ENCODE results near the gene CMYA5.

CMYA5 gene

GRCh38 chr5:79745255-79745654, 55.6 kb downstream of the CMYA5 start:
- Histone ChIP-seq H3K36me3 (ENCODE audit: control insufficient read depth, insufficient read depth, low read length) (no peaks in the 10 kb centered on the region), H3K27ac (ENCODE audit: insufficient read depth, low read depth, low read length, poor library complexity, severe bottlenecking) (no peak overlapping the region), H3K4me3 (ENCODE audit: insufficient read depth, low read depth, low read length) (no peak overlapping the region), H3K27me3 (ENCODE audit: control insufficient read depth, insufficient read depth, low read length, poor library complexity, severe bottlenecking) (no peaks in the 10 kb centered on the region), H3K4me1 (ENCODE audit: control insufficient read depth, insufficient read depth, low read length) (no peaks in the 10 kb centered on the region), H3K9me3 (ENCODE audit: control insufficient read depth, low read length) (no peaks in the 10 kb centered on the region)
- 90 to 99% methylated on average over 3 of the region's 3 CpGs for WGBS, 2 experiments

GRCh38 chr5:79746642-79747569, 57.3 kb downstream of the CMYA5 start:
- Histone ChIP-seq H3K4me3 (ENCODE audit: insufficient read depth, low read depth, low read length) (no peak overlapping the region), H3K9me3 (ENCODE audit: control insufficient read depth, low read length) (no peaks in the 10 kb centered on the region), H3K27ac (ENCODE audit: insufficient read depth, low read depth, low read length, poor library complexity, severe bottlenecking) (no peak overlapping the region), H3K36me3 (ENCODE audit: control insufficient read depth, insufficient read depth, low read length) (no peaks in the 10 kb centered on the region), H3K27me3 (ENCODE audit: control insufficient read depth, insufficient read depth, low read length, poor library complexity, severe bottlenecking) (no peaks in the 10 kb centered on the region), H3K4me1 (ENCODE audit: control insufficient read depth, insufficient read depth, low read length) (no peaks in the 10 kb centered on the region)
- 38 to 70% methylated on average over 2 to 4 of the region's 4 CpGs for WGBS, 2 experiments

- 63 to 66% methylated on average over 8 of the region's 8 CpGs for WGBS, 2 experiments
- Histone ChIP-seq H3K27ac (ENCODE audit: insufficient read depth, low read depth, low read length, poor library complexity, severe bottlenecking) (no peak overlapping the region), H3K36me3 (ENCODE audit: control insufficient read depth, insufficient read depth, low read length) (no peaks in the 10 kb centered on the region), H3K27me3 (ENCODE audit: control insufficient read depth, insufficient read depth, low read length, poor library complexity, severe bottlenecking) (no peaks in the 10 kb centered on the region), H3K4me3 (ENCODE audit: insufficient read depth, low read depth, low read length) (no peak overlapping the region), H3K4me1 (ENCODE audit: control insufficient read depth, insufficient read depth, low read length) (no peaks in the 10 kb centered on the region), H3K9me3 (ENCODE audit: control insufficient read depth, low read length) (no peaks in the 10 kb centered on the region)
Observed at GRCh38 chr5:79750611-79751510, 61.2 kb downstream of the CMYA5 start.

- 92 to 94% methylated on average over 1 of the region's 1 CpG for WGBS, 2 experiments
- H3K27me3 ChIP-seq (ENCODE audit: control insufficient read depth, insufficient read depth, low read length, poor library complexity, severe bottlenecking), result no peaks in the 10 kb centered on the region
- H3K9me3 ChIP-seq (ENCODE audit: control insufficient read depth, low read length), result no peaks in the 10 kb centered on the region
- no peak overlapping the region for H3K27ac ChIP-seq (ENCODE audit: insufficient read depth, low read depth, low read length, poor library complexity, severe bottlenecking)
- no peak overlapping the region for H3K4me3 ChIP-seq (ENCODE audit: insufficient read depth, low read depth, low read length)
- no peaks in the 10 kb centered on the region for H3K4me1 ChIP-seq (ENCODE audit: control insufficient read depth, insufficient read depth, low read length)
- no peaks in the 10 kb centered on the region for H3K36me3 ChIP-seq (ENCODE audit: control insufficient read depth, insufficient read depth, low read length)
Observed at GRCh38 chr5:79753092-79753491, 63.5 kb downstream of the CMYA5 start.

GRCh38 chr5:79753877-79754645, 64.4 kb downstream of the CMYA5 start:
- WGBS, 2 experiments, result 94 to 95% methylated on average over 7 to 8 of the region's 8 CpGs
- Histone ChIP-seq H3K36me3 (ENCODE audit: control insufficient read depth, insufficient read depth, low read length) (no peaks in the 10 kb centered on the region), H3K27me3 (ENCODE audit: control insufficient read depth, insufficient read depth, low read length, poor library complexity, severe bottlenecking) (no peaks in the 10 kb centered on the region), H3K9me3 (ENCODE audit: control insufficient read depth, low read length) (no peaks in the 10 kb centered on the region), H3K27ac (ENCODE audit: insufficient read depth, low read depth, low read length, poor library complexity, severe bottlenecking) (no peak overlapping the region), H3K4me3 (ENCODE audit: insufficient read depth, low read depth, low read length) (no peak overlapping the region), H3K4me1 (ENCODE audit: control insufficient read depth, insufficient read depth, low read length) (no peaks in the 10 kb centered on the region)

GRCh38 chr5:79754865-79755555, 65.4 kb downstream of the CMYA5 start:
- Histone ChIP-seq H3K27me3 (ENCODE audit: control insufficient read depth, insufficient read depth, low read length, poor library complexity, severe bottlenecking) (no peaks in the 10 kb centered on the region), H3K27ac (ENCODE audit: insufficient read depth, low read depth, low read length, poor library complexity, severe bottlenecking) (no peak overlapping the region), H3K36me3 (ENCODE audit: control insufficient read depth, insufficient read depth, low read length) (no peaks in the 10 kb centered on the region), H3K4me3 (ENCODE audit: insufficient read depth, low read depth, low read length) (no peak overlapping the region), H3K9me3 (ENCODE audit: control insufficient read depth, low read length) (no peaks in the 10 kb centered on the region), H3K4me1 (ENCODE audit: control insufficient read depth, insufficient read depth, low read length) (no peaks in the 10 kb centered on the region)
- 90 to 95% methylated on average over 7 of the region's 7 CpGs for WGBS, 2 experiments

GRCh38 chr5:79756076-79756475, 66.4 kb downstream of the CMYA5 start:
- Histone ChIP-seq H3K36me3 (ENCODE audit: control insufficient read depth, insufficient read depth, low read length) (no peaks in the 10 kb centered on the region), H3K4me3 (ENCODE audit: insufficient read depth, low read depth, low read length) (no peak overlapping the region), H3K27me3 (ENCODE audit: control insufficient read depth, insufficient read depth, low read length, poor library complexity, severe bottlenecking) (no peaks in the 10 kb centered on the region), H3K4me1 (ENCODE audit: control insufficient read depth, insufficient read depth, low read length) (no peaks in the 10 kb centered on the region), H3K9me3 (ENCODE audit: control insufficient read depth, low read length) (no peaks in the 10 kb centered on the region), H3K27ac (ENCODE audit: insufficient read depth, low read depth, low read length, poor library complexity, severe bottlenecking) (no peak overlapping the region)
- WGBS, 2 experiments, result 96% methylated on average over 4 of the region's 4 CpGs

GRCh38 chr5:79759436-79759835, 69.8 kb downstream of the CMYA5 start:
- Histone ChIP-seq H3K27ac (ENCODE audit: insufficient read depth, low read depth, low read length, poor library complexity, severe bottlenecking) (no peak overlapping the region), H3K36me3 (ENCODE audit: control insufficient read depth, insufficient read depth, low read length) (no peaks in the 10 kb centered on the region), H3K4me1 (ENCODE audit: control insufficient read depth, insufficient read depth, low read length) (no peaks in the 10 kb centered on the region), H3K4me3 (ENCODE audit: insufficient read depth, low read depth, low read length) (no peak overlapping the region), H3K9me3 (ENCODE audit: control insufficient read depth, low read length) (no peaks in the 10 kb centered on the region), H3K27me3 (ENCODE audit: control insufficient read depth, insufficient read depth, low read length, poor library complexity, severe bottlenecking) (no peaks in the 10 kb centered on the region)
- 95 to 100% methylated on average over 1 of the region's 2 CpGs for WGBS, 2 experiments

GRCh38 chr5:79759848-79760247, 70.2 kb downstream of the CMYA5 start:
- 86 to 100% methylated on average over 1 of the region's 1 CpG for WGBS, 2 experiments
- no peaks in the 10 kb centered on the region for H3K4me1 ChIP-seq (ENCODE audit: control insufficient read depth, insufficient read depth, low read length)
- H3K36me3 ChIP-seq (ENCODE audit: control insufficient read depth, insufficient read depth, low read length), result no peaks in the 10 kb centered on the region
- H3K4me3 ChIP-seq (ENCODE audit: insufficient read depth, low read depth, low read length), result no peak overlapping the region
- no peaks in the 10 kb centered on the region for H3K27me3 ChIP-seq (ENCODE audit: control insufficient read depth, insufficient read depth, low read length, poor library complexity, severe bottlenecking)
- H3K27ac ChIP-seq (ENCODE audit: insufficient read depth, low read depth, low read length, poor library complexity, severe bottlenecking), result no peak overlapping the region
- H3K9me3 ChIP-seq (ENCODE audit: control insufficient read depth, low read length), result no peaks in the 10 kb centered on the region
